Measurements from ENCODE around the gene UGT1A7. TPM values are rescaled to one million over a fixed set of nuclear protein-coding genes. Genes with fewer than 3 reads are reported as not detected.
A peak's percentile ranks its signal among the peaks of the same experiment; 100 is the strongest.

UGT1A7 gene
- total RNA-seq, 1 donor from 2014 or later = 0.53 TPM

GRCh38 chr2:233691443-233692433 is 10.0 kb downstream of the UGT1A7 start:
- Histone ChIP-seq H3K36me3 (ENCODE audit: control insufficient read depth, insufficient read depth, low read length) (no peaks in the 10 kb centered on the region), H3K4me3 (ENCODE audit: low read depth, low read length) (peak overlapping the region; percentile 61), H3K27me3 (ENCODE audit: control insufficient read depth, insufficient read depth, low read length) (no peaks in the 10 kb centered on the region)
- FAIRE-seq (peak; percentile 99), DNase-seq (ENCODE audit: low read depth) (peak; percentile 99)
- no peak for TF ChIP-seq CTCF (IDR thresholded peaks at IDR 0.05; ENCODE audit: insufficient read depth, low read length, severe bottlenecking)

- FAIRE-seq (no peak), DNase-seq (ENCODE audit: low read depth) (no peak)
- H3K27me3 ChIP-seq (ENCODE audit: control insufficient read depth, insufficient read depth, low read length) = no peaks in the 10 kb centered on the region
- TF ChIP-seq CTCF (IDR thresholded peaks at IDR 0.05; ENCODE audit: insufficient read depth, low read length, severe bottlenecking) = no peak
- H3K36me3 ChIP-seq (ENCODE audit: control insufficient read depth, insufficient read depth, low read length) = no peaks in the 10 kb centered on the region
- peak within 1 kb of the TSS; percentile 61 for H3K4me3 ChIP-seq (ENCODE audit: low read depth, low read length)
These were observed 10.9 kb downstream of the UGT1A7 start, which contains the start of gene UGT1A6 for GRCh38 chr2:233692648-233693047. TSS of gene UGT1A6 (plus strand) at chr2:233692890. CDS start at chr2:233693005, 115 bp downstream.

- Histone ChIP-seq H3K27me3 (ENCODE audit: control insufficient read depth, insufficient read depth, low read length) (no peaks in the 10 kb centered on the region), H3K36me3 (ENCODE audit: control insufficient read depth, insufficient read depth, low read length) (no peaks in the 10 kb centered on the region), H3K4me3 (ENCODE audit: low read depth, low read length) (peak overlapping the region; percentile 61)
- DNase-seq (ENCODE audit: low read depth) (no peak), FAIRE-seq (peak; percentile 43)
- TF ChIP-seq CTCF (IDR thresholded peaks at IDR 0.05; ENCODE audit: insufficient read depth, low read length, severe bottlenecking) = no peak
These were observed 12.3 kb downstream of the UGT1A7 start for GRCh38 chr2:233693963-233694362.

GRCh38 chr2:233698740-233699139 is 17.0 kb downstream of the UGT1A7 start:
- Histone ChIP-seq H3K36me3 (ENCODE audit: control insufficient read depth, insufficient read depth, low read length) (no peaks in the 10 kb centered on the region), H3K27me3 (ENCODE audit: control insufficient read depth, insufficient read depth, low read length) (no peaks in the 10 kb centered on the region), H3K4me3 (ENCODE audit: low read depth, low read length) (no peak overlapping the region)
- DNase-seq (ENCODE audit: low read depth) = no peak
- no peak for FAIRE-seq
- TF ChIP-seq CTCF (IDR thresholded peaks at IDR 0.05; ENCODE audit: insufficient read depth, low read length, severe bottlenecking) = no peak

- FAIRE-seq (peak; percentile 85), DNase-seq (ENCODE audit: low read depth) (no peak)
- no peaks in the 10 kb centered on the region for H3K27me3 ChIP-seq (ENCODE audit: control insufficient read depth, insufficient read depth, low read length)
- H3K4me3 ChIP-seq (ENCODE audit: low read depth, low read length) = no peak overlapping the region
- no peak for TF ChIP-seq CTCF (IDR thresholded peaks at IDR 0.05; ENCODE audit: insufficient read depth, low read length, severe bottlenecking)
- no peaks in the 10 kb centered on the region for H3K36me3 ChIP-seq (ENCODE audit: control insufficient read depth, insufficient read depth, low read length)
These were observed 17.8 kb downstream of the UGT1A7 start for GRCh38 chr2:233699424-233700027.
